ENCODE results near the gene PPFIA2.

- TF ChIP-seq USF1 (IDR thresholded peaks at IDR 0.05): no peak
- TF ChIP-seq, protein P1, sequence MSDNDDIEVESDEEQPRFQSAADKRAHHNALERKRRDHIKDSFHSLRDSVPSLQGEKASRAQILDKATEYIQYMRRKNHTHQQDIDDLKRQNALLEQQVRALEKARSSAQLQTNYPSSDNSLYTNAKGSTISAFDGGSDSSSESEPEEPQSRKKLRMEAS (IDR thresholded peaks at IDR 0.05): no peak
- no peak for TF ChIP-seq EP300 (IDR thresholded peaks at IDR 0.05; ENCODE audit: borderline replicate concordance)
- no peak for TF ChIP-seq CREB1 (IDR thresholded peaks at IDR 0.05; ENCODE audit: low read depth)
- no peak for TF ChIP-seq RAD21 (IDR thresholded peaks at IDR 0.05; ENCODE audit: low read depth)
- TF ChIP-seq CEBPB (IDR thresholded peaks at IDR 0.05): no peak
- TF ChIP-seq TCF12 (IDR thresholded peaks at IDR 0.05; ENCODE audit: low read depth): no peak
- TF ChIP-seq REST (IDR thresholded peaks at IDR 0.05; ENCODE audit: low read depth): no peak
- TF ChIP-seq TAF1 (IDR thresholded peaks at IDR 0.05; ENCODE audit: low read depth): no peak
- no peak for TF ChIP-seq YY1 (IDR thresholded peaks at IDR 0.05; ENCODE audit: low read depth)
- TF ChIP-seq TEAD4 (IDR thresholded peaks at IDR 0.05): no peak
- TF ChIP-seq EGR1 (IDR thresholded peaks at IDR 0.05): no peak
- TF ChIP-seq FOXM1 (IDR thresholded peaks at IDR 0.05; ENCODE audit: borderline replicate concordance, low read depth): no peak
- no peak for TF ChIP-seq NFIC (IDR thresholded peaks at IDR 0.05)
Measured at GRCh38 chr12:81596558-81596957, 162.6 kb downstream of the PPFIA2 start.
